K562 (cell line): Measurements from ENCODE around the gene ALOXE3. TPM values are rescaled to one million over a fixed set of nuclear protein-coding genes. Genes with fewer than 3 reads are reported as not detected.

Experiments
- BRF1 ChIP-seq: IDR thresholded peaks from 3 replicates; pipeline ENCODE4 v1.6.1; 2011; ENCODE audit warnings: borderline replicate concordance, mild to moderate bottlenecking; ENCODE audit not compliant: insufficient read length; ENCODE audit errors: extremely low read depth
- HMGN3 ChIP-seq: IDR thresholded peaks from 2 replicates; pipeline ENCODE4 v1.6.1; 2011; ENCODE audit warnings: borderline replicate concordance, low read depth, mild to moderate bottlenecking, mixed read lengths, low read length; ENCODE audit not compliant: insufficient read length; ENCODE audit errors: extremely low read depth
- KDM1A ChIP-seq, 2 experiments: fragments of 450-650 bp; IDR thresholded peaks; 2 replicates each; pipeline ENCODE4 v1.6.1; 2016; ENCODE audit warnings: mild to moderate bottlenecking in 2 of 2
- MAZ ChIP-seq, 2 experiments: fragments of 450-650 bp in 1 of 2; sonication (generic) in 1 of 2; formaldehyde crosslinking; IDR thresholded peaks in 1 of 2; conservative IDR thresholded peaks in 1 of 2; 2 replicates each; pipeline versions ENCODE4 v1.4.0 to v1.5.0; 2020; ENCODE audit warnings: mild to moderate bottlenecking in 1 of 2, missing genetic modification reagents in 1 of 2
- MIER1 ChIP-seq: fragments of 450-650 bp; IDR thresholded peaks from 2 replicates; pipeline ENCODE4 v1.6.1; 2016; ENCODE audit warnings: antibody characterized with exemption, mild to moderate bottlenecking, low read depth
- NR4A1 ChIP-seq, 2 experiments: fragments of 250-450 bp in 1 of 2; fragments of 450-650 bp in 1 of 2; sonication (Bioruptor Pico) in 1 of 2; IDR thresholded peaks; 2 replicates each; pipeline versions ENCODE4 v1.4.0 to v1.6.1; 2016 to 2020; ENCODE audit warnings: mild to moderate bottlenecking in 2 of 2, missing compliant biosample characterization in 1 of 2, missing genetic modification characterization in 1 of 2, moderate library complexity in 1 of 2
- RBM34 ChIP-seq: fragments of 200-400 bp; formaldehyde crosslinking; IDR thresholded peaks from 2 replicates; pipeline ENCODE4 v1.6.1; 2018; ENCODE audit warnings: low read length, borderline replicate concordance; ENCODE audit not compliant: insufficient read depth
- SIX5 ChIP-seq, 2 experiments: IDR thresholded peaks; 2 replicates each; pipeline ENCODE4 v1.6.1; 2011; ENCODE audit warnings: low read length in 2 of 2, borderline replicate concordance in 1 of 2, low read depth in 1 of 2, mild to moderate bottlenecking in 1 of 2, moderate library complexity in 1 of 2; ENCODE audit not compliant: insufficient read depth in 1 of 2
- XRCC4 ChIP-seq: IDR thresholded peaks from one replicate; pipeline ENCODE4 v1.6.1; 2011; ENCODE audit not compliant: insufficient read depth, insufficient read length; ENCODE audit errors: extremely low read depth
- ZNF140 ChIP-seq: fragments of 250-450 bp; sonication (Bioruptor Pico); IDR thresholded peaks from 2 replicates; pipeline ENCODE4 v1.8.0; 2021; ENCODE audit warnings: moderate library complexity, mild to moderate bottlenecking, inconsistent platforms
- ZNF695 ChIP-seq: fragments of 450-650 bp; formaldehyde crosslinking; IDR thresholded peaks from 2 replicates; pipeline ENCODE4 v1.4.0; 2020; ENCODE audit warnings: mild to moderate bottlenecking, moderate library complexity
- ZNF79 ChIP-seq: fragments of 250-450 bp; sonication (Bioruptor Pico); IDR thresholded peaks from 2 replicates; pipeline ENCODE4 v1.4.0; 2020; ENCODE audit warnings: low read depth, mild to moderate bottlenecking, moderate library complexity
- polyA plus RNA-seq, 8 experiments: library from polyadenylated mRNA; depleted of rRNA in 4 of 8; stranded (reverse) in 5 of 8; unstranded in 3 of 8; fragments of >200 nt; fragmentation: Nextera tagmentation in 2 of 8; fragmentation: Illumina TruSeq in 1 of 8; extraction: Ambion mirVana in 2 of 8; extraction: Trizol in 1 of 8; gene quantifications; 2 replicates each; pipeline versions ENCODE4 v1.2.1 to v1.2.3, GENCODE V29; 2011 to 2014; ENCODE audit warnings: inconsistent platforms in 1 of 8, missing spikeins in 1 of 8
- total RNA-seq, 7 experiments: library from RNA; depleted of rRNA in 6 of 7; stranded (reverse); fragments of >200 nt in 6 of 7; fragmentation: Illumina TruSeq in 2 of 7; extraction: Trizol in 2 of 7; gene quantifications; 2 replicates each; pipeline versions ENCODE4 v1.2.1 to v1.2.3, GENCODE V29; 2011 to 2021; ENCODE audit warnings: low replicate concordance in 1 of 7
- TF ChIP-seq, protein P1 (sequence below): IDR thresholded peaks from 2 replicates; pipeline ENCODE4 v1.6.1; 2014; ENCODE audit warnings: antibody characterized with exemption
- TF ChIP-seq, protein P2 (sequence below): sonication (generic); formaldehyde crosslinking; IDR thresholded peaks from 2 replicates; pipeline ENCODE4 v1.8.0; 2022; ENCODE audit warnings: missing genetic modification reagents, mild to moderate bottlenecking, borderline replicate concordance
- TF ChIP-seq, protein P3 (sequence below): conservative IDR thresholded peaks from 2 replicates; pipeline ENCODE4 v1.6.1; 2011; ENCODE audit warnings: low read depth, mild to moderate bottlenecking, low read length; ENCODE audit not compliant: control insufficient read depth
- TF ChIP-seq, protein P4 (sequence below): fragments of 250-450 bp; sonication (Bioruptor Pico); IDR thresholded peaks from 2 replicates; pipeline ENCODE4 v1.9.0; 2021; ENCODE audit warnings: mild to moderate bottlenecking, inconsistent platforms
- TF ChIP-seq, protein P5 (sequence below): fragments of 250-450 bp; sonication (Bioruptor Pico); IDR thresholded peaks from 2 replicates; pipeline ENCODE4 v1.4.0; 2020; ENCODE audit warnings: mild to moderate bottlenecking, moderate library complexity

The ALOXE3 gene
- total and polyA plus RNA-seq, 9 of the 15 experiments (the other 6 are each of a cell fraction or from before 2014, with no cell fraction given) = 0.04 TPM; not detected in 8

DNA sequence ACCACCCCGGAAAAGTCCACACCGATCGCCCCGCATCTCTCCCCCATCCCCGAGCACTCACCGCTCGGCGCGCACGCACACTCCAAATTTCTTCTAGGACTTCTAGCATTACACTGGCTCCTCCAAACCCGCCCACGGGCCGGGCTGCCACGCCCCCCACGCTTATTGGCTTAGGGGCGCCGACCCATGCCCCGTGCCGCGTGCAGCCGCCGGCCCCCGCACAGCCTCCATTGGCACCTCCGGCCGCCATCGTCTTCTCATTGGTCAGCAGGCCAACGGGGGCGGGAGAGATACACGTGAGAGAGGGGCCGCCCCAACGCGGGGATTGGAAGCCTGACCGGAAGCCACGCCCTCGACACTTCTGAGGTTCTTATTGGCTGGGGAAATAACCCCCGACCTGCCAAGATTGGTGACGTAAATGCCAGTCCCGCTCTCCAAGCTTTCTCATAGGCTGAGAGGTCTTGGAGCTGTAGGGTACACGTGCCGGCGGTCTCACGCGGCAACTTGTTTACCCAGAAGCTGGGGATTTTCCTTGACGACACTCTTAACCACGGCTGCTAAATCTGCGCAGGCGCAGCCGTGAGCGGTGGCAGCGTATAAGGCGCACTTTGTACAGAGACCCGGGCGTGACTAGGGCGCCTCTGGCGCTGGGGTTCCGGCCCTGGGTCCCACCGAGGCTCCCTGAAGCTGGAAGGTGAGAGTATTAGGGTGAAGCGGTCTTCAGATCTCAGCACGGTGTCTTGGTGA lies 38.1 kb upstream of the ALOXE3 start (continued):
- TF ChIP-seq, protein P1, sequence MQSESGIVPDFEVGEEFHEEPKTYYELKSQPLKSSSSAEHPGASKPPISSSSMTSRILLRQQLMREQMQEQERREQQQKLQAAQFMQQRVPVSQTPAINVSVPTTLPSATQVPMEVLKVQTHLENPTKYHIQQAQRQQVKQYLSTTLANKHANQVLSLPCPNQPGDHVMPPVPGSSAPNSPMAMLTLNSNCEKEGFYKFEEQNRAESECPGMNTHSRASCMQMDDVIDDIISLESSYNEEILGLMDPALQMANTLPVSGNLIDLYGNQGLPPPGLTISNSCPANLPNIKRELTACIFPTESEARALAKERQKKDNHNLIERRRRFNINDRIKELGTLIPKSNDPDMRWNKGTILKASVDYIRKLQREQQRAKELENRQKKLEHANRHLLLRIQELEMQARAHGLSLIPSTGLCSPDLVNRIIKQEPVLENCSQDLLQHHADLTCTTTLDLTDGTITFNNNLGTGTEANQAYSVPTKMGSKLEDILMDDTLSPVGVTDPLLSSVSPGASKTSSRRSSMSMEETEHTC = no peak; the same call in 1 of the 2 replicates
- TF ChIP-seq MAZ (CRISPR knock-in tag; conservative IDR thresholded peaks at IDR 0.05 in 1 of 2, IDR thresholded peaks at IDR 0.05 in 1 of 2) = peak; percentile 45 to 75
- no peak for TF ChIP-seq BRF1
- TF ChIP-seq RBM34 = no peak
- TF ChIP-seq, protein P2, sequence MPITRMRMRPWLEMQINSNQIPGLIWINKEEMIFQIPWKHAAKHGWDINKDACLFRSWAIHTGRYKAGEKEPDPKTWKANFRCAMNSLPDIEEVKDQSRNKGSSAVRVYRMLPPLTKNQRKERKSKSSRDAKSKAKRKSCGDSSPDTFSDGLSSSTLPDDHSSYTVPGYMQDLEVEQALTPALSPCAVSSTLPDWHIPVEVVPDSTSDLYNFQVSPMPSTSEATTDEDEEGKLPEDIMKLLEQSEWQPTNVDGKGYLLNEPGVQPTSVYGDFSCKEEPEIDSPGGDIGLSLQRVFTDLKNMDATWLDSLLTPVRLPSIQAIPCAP (CRISPR knock-in tag) = no peak
- no peak for TF ChIP-seq NR4A1 (CRISPR knock-in tag; IDR thresholded peaks at IDR 0.05)
- TF ChIP-seq NR4A1 (tag; IDR thresholded peaks at IDR 0.05) = no peak
- TF ChIP-seq ZNF695 (CRISPR knock-in tag) = no peak
- no peak for TF ChIP-seq MIER1
- peak; percentile 91 for TF ChIP-seq HMGN3
- TF ChIP-seq SIX5 (IDR thresholded peaks at IDR 0.05; ENCODE audit: borderline replicate concordance in 1 of 2, insufficient read depth in 1 of 2, low read depth in 1 of 2, low read length in 2 of 2) = no peak
- no peak for TF ChIP-seq XRCC4
- TF ChIP-seq, protein P3, sequence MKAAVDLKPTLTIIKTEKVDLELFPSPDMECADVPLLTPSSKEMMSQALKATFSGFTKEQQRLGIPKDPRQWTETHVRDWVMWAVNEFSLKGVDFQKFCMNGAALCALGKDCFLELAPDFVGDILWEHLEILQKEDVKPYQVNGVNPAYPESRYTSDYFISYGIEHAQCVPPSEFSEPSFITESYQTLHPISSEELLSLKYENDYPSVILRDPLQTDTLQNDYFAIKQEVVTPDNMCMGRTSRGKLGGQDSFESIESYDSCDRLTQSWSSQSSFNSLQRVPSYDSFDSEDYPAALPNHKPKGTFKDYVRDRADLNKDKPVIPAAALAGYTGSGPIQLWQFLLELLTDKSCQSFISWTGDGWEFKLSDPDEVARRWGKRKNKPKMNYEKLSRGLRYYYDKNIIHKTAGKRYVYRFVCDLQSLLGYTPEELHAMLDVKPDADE = peak; percentile 41; the same call in 1 of the 2 replicates
- no peak for TF ChIP-seq ZNF79 (CRISPR knock-in tag)
- TF ChIP-seq, protein P4, sequence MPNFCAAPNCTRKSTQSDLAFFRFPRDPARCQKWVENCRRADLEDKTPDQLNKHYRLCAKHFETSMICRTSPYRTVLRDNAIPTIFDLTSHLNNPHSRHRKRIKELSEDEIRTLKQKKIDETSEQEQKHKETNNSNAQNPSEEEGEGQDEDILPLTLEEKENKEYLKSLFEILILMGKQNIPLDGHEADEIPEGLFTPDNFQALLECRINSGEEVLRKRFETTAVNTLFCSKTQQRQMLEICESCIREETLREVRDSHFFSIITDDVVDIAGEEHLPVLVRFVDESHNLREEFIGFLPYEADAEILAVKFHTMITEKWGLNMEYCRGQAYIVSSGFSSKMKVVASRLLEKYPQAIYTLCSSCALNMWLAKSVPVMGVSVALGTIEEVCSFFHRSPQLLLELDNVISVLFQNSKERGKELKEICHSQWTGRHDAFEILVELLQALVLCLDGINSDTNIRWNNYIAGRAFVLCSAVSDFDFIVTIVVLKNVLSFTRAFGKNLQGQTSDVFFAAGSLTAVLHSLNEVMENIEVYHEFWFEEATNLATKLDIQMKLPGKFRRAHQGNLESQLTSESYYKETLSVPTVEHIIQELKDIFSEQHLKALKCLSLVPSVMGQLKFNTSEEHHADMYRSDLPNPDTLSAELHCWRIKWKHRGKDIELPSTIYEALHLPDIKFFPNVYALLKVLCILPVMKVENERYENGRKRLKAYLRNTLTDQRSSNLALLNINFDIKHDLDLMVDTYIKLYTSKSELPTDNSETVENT (CRISPR knock-in tag) = peak; percentile 20; the same call in 1 of the 2 replicates
- TF ChIP-seq KDM1A (IDR thresholded peaks at IDR 0.05) = no peak
- TF ChIP-seq, protein P5, sequence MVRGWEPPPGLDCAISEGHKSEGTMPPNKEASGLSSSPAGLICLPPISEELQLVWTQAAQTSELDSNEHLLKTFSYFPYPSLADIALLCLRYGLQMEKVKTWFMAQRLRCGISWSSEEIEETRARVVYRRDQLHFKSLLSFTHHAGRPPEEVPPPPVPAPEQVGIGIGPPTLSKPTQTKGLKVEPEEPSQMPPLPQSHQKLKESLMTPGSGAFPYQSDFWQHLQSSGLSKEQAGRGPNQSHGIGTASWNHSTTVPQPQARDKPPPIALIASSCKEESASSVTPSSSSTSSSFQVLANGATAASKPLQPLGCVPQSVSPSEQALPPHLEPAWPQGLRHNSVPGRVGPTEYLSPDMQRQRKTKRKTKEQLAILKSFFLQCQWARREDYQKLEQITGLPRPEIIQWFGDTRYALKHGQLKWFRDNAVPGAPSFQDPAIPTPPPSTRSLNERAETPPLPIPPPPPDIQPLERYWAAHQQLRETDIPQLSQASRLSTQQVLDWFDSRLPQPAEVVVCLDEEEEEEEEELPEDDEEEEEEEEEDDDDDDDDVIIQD (CRISPR knock-in tag) = no peak
- no peak for TF ChIP-seq ZNF140
